Measurements from ENCODE around the gene RLN3. TPM values are rescaled to one million over a fixed set of nuclear protein-coding genes. Genes with fewer than 3 reads are reported as not detected.

RLN3 gene
- total RNA-seq, 4 donors from 2014 or later, result not detected

DNA sequence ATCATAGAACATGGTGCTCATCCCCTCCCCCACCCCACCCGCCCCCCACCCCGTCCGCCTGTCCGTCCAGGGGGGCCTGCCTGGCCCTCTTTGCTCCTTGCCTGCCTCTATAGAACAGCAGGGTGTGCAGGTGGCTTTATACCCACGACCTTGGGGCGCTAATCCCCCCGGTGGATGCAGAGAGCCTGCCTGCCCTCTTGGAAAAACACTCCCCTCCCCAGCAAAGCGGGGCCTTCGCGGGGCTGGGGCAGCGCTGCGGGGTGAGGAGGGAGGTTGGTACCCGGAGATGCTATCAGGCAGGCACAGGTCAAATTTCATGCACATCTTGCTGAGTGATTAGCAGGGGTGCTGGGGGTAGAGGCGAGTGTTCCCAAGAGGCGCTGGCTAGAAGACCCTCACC is 43.8 kb upstream of the RLN3 start:
- Histone ChIP-seq H3K27me3 (no peaks in the 10 kb centered on the region), H3K36me3 (peaks cover 0 to 16% (median 10%) of the 10 kb centered on the region in 4 donors), H3K9me3 (no peaks in the 10 kb centered on the region), H3K4me3 (no peak overlapping the region), H3K4me1 (peaks cover 29 to 40% (median 34%) of the 10 kb centered on the region in 4 donors), H3K27ac (replicated peaks in 1 of 4) (no peak overlapping the region)
- DNase-seq (ENCODE audit: extremely low spot score), result no peak
- WGBS, result 86% methylated on average over 13 of the region's 15 CpGs
- intact Hi-C loops (cut with DNase I), result no loop called here
- no peak for TF ChIP-seq POLR2AphosphoS5 (IDR thresholded peaks at IDR 0.05)
- no peak for TF ChIP-seq EP300 (IDR thresholded peaks at IDR 0.05)
- TF ChIP-seq POLR2A (IDR thresholded peaks at IDR 0.05; ENCODE audit: low read depth), result no peak
- TF ChIP-seq, protein P1, sequence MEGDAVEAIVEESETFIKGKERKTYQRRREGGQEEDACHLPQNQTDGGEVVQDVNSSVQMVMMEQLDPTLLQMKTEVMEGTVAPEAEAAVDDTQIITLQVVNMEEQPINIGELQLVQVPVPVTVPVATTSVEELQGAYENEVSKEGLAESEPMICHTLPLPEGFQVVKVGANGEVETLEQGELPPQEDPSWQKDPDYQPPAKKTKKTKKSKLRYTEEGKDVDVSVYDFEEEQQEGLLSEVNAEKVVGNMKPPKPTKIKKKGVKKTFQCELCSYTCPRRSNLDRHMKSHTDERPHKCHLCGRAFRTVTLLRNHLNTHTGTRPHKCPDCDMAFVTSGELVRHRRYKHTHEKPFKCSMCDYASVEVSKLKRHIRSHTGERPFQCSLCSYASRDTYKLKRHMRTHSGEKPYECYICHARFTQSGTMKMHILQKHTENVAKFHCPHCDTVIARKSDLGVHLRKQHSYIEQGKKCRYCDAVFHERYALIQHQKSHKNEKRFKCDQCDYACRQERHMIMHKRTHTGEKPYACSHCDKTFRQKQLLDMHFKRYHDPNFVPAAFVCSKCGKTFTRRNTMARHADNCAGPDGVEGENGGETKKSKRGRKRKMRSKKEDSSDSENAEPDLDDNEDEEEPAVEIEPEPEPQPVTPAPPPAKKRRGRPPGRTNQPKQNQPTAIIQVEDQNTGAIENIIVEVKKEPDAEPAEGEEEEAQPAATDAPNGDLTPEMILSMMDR (IDR thresholded peaks at IDR 0.05), result no peak

DNA sequence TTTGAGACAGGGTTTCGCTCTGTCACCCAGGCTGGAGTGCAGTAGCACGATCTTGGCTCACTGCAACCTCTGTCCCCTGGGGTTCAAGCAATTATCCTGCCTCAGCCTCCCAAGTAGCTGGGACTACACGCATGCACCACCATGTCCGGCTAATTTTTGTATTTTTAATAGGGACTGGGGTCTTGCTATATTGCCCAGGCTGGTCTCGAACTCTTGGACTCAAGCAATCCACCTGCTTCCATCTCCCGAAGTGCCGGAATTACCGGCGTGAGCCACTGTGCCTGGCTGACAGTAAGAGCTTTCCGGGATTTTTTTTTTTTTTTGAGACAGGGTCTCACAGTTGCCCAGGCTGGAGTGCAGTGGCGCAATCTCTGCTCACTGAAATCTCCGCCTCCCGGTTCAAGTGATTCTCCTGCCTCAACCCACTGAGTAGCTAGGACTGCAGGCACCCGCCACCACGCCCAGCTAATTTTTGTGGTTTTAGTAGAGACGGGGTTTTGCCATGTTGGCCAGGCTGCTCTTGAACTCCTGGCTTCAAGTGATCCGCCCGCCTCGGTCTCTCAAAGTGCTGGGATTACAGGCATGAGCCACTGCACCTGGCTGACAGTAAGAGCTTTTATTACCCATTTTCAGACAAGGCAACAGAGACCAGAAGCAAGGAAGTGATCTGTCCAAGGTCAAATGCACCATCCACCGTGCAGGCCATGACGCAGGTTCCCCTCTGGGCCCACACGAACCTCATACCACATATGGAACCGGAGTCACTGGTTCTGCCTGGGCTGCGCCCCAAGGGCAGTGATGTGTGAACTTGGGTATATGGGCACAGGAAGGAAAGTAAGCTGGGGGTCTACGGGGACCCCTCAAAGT is 42.8 kb upstream of the RLN3 start:
- peaks cover 0 to 17% (median 12%) of the 10 kb centered on the region in 4 donors for H3K36me3 ChIP-seq
- DNase-seq (ENCODE audit: extremely low spot score), result no peak
- no peak for TF ChIP-seq POLR2AphosphoS5 (IDR thresholded peaks at IDR 0.05)
- TF ChIP-seq, protein P1 (IDR thresholded peaks at IDR 0.05), result no peak
- TF ChIP-seq EP300 (IDR thresholded peaks at IDR 0.05), result no peak
- no peak overlapping the region for H3K4me3 ChIP-seq
- intact Hi-C loops (cut with DNase I), result no loop called here
- H3K9me3 ChIP-seq, result no peaks in the 10 kb centered on the region
- H3K27ac ChIP-seq (replicated peaks in 1 of 4), result peak overlapping the region in 2 of 4 donors; percentile 58 to 80
- no peaks in the 10 kb centered on the region for H3K27me3 ChIP-seq
- peaks cover 22 to 34% (median 27%) of the 10 kb centered on the region in 4 donors for H3K4me1 ChIP-seq
- WGBS, result 85% methylated on average over 17 of the region's 25 CpGs

DNA sequence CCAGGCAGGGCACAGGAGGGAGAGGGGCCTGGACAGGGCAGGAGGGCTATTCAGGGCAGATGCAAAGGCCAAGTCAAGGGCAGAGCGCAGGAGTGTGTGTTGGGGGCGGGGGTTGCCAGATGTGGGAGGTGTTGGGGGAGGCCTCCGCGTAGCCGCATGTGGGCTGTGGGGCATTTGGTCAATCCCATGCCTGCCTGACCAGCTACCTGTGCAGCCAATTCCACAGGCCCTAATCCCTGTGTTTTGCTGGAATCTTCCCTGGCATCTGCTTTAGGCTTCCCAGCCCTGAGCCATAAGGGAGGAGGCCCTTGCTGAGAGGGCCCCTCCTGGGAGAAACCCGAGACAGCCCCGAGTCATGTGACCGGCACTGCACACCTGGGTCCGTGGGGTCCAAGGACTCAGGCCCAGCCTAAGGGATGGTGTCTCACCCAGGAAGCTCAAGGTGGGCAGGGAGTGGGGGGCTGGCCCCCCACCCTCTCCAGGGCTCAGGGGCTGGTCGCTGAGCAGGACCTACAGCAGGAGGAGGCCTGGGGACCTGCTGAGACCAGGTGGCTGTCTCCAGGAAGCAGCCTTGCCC is 42.1 kb upstream of the RLN3 start:
- H3K9me3 ChIP-seq, result no peaks in the 10 kb centered on the region
- no peaks in the 10 kb centered on the region for H3K27me3 ChIP-seq
- peaks cover 0 to 20% (median 16%) of the 10 kb centered on the region in 4 donors for H3K36me3 ChIP-seq
- TF ChIP-seq, protein P1 (IDR thresholded peaks at IDR 0.05), result no peak
- TF ChIP-seq POLR2A (IDR thresholded peaks at IDR 0.05; ENCODE audit: low read depth) (no peak), EP300 (IDR thresholded peaks at IDR 0.05) (no peak), POLR2AphosphoS5 (IDR thresholded peaks at IDR 0.05) (no peak)
- peak overlapping the region; percentile 58 to 80 (median 77) for H3K27ac ChIP-seq (replicated peaks in 1 of 4)
- H3K4me1 ChIP-seq, result peaks cover 22 to 34% (median 27%) of the 10 kb centered on the region in 4 donors
- DNase-seq (ENCODE audit: extremely low spot score), result no peak
- WGBS, result 75% methylated on average over 8 of the region's 10 CpGs
- H3K4me3 ChIP-seq, result peak overlapping the region in 3 of 4 donors; percentile 10 to 38 (median 29)
- intact Hi-C loops (cut with DNase I), result no loop called here

DNA sequence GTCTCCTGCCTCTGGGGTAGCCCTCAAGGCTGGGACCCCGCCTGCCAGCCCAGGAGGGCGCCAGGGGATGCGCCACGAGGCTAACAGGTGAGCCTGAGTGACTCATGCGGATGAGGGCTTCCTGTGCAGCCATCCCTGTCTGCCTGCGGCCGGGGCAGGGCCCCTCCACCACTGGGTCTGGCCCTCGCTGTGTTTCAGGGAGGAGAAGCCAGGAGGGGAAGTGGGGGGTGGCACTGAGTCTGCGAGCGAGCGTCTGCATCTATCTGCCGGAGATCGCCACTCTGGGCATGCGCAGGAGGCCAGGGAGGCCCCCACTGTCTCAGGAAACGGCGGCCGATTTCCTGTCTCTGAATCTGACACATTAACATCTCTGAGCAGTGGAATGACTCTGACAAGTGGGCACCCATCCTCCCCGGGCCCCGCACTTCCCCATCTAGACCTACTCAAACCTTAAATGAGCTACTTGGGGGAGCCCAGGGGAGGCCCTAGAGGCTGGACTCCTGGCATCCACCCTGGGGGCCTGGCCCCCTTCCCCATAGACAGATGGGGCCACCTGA is 41.5 kb upstream of the RLN3 start:
- intact Hi-C loops (cut with DNase I), result no loop called here
- Histone ChIP-seq H3K4me1 (peaks cover 22 to 33% (median 27%) of the 10 kb centered on the region in 4 donors), H3K4me3 (peak overlapping the region in 3 of 4 donors; percentile 10 to 38 (median 29)), H3K36me3 (peaks cover 0 to 26% (median 19%) of the 10 kb centered on the region in 4 donors), H3K27ac (replicated peaks in 1 of 4) (peak overlapping the region; percentile 58 to 80 (median 77)), H3K9me3 (no peaks in the 10 kb centered on the region), H3K27me3 (no peaks in the 10 kb centered on the region)
- TF ChIP-seq, protein P1 (IDR thresholded peaks at IDR 0.05), result no peak
- TF ChIP-seq POLR2A (IDR thresholded peaks at IDR 0.05; ENCODE audit: low read depth) (peak; percentile 2), POLR2AphosphoS5 (IDR thresholded peaks at IDR 0.05) (peak; percentile 40 to 63), EP300 (IDR thresholded peaks at IDR 0.05) (no peak)
- 55% methylated on average over 15 of the region's 19 CpGs for WGBS
- DNase-seq (ENCODE audit: extremely low spot score), result peak; percentile 97

All from esophagus muscularis mucosa (tissue), 4 donors.